ENCODE results near the gene FUOM. TPM values are rescaled to one million over a fixed set of nuclear protein-coding genes. Genes with fewer than 3 reads are reported as not detected.

FUOM gene
- total and polyA plus RNA-seq, 9 of the 15 experiments (the other 6 are each of a cell fraction or from before 2014, with no cell fraction given), result 1.8 to 96.1 (median 27.0) TPM

GRCh38 chr10:133356549-133357284 is 1.1 kb downstream of the FUOM start:
- ATAC-seq, result no peak
- no peaks in the 10 kb centered on the region for H4K20me1 ChIP-seq (replicated peaks; ENCODE audit: control insufficient read depth, insufficient read depth, low read length)
- H3K27ac ChIP-seq (ENCODE audit: extremely low read depth, low read depth, low read length), result peak overlapping the region; percentile 81
- no peaks in the 10 kb centered on the region for H3K9me3 ChIP-seq (replicated peaks; ENCODE audit: control insufficient read depth, insufficient read depth, low read depth, low read length)
- BruUV-seq (replicated peaks), result TSS peak; percentile 33
- whole genome bisulfite sequencing (ENCODE audit: insufficient coverage, low coverage, missing lambda C conversion rate), result 83% methylated on average over 1 of the region's 27 CpGs
- intact Hi-C loops (cut with micrococcal nuclease) (loop anchor here (5.0 kb wide), 1 partner anchor 36 kb away; the partner anchor contains the start of gene MTG1), in situ Hi-C loops (cut with MboI) (no loop called here)
- peaks cover 15 to 65% of the 10 kb centered on the region in 2 experiments for H3K4me1 ChIP-seq (replicated peaks in 1 of 2; ENCODE audit: control insufficient read depth in 2 of 2, insufficient read depth in 2 of 2, low read length in 2 of 2)
- ChIA-PET CTCF (ENCODE audit: low intra/inter-chr PET ratio) (no interaction called here), POLR2A (no interaction called here)
- no peak for DNase-seq (ENCODE audit: extremely low read depth in 1 of 4, low spot score in 3 of 4)
- H3K4me3 ChIP-seq, result peak overlapping the region; percentile 66
- peak overlapping the region; percentile 74 to 91 for H3K9ac ChIP-seq (ENCODE audit: insufficient read depth in 1 of 2, low read depth in 2 of 2, low read length in 2 of 2)
- peaks cover 12% of the 10 kb centered on the region for H3K79me2 ChIP-seq (ENCODE audit: control insufficient read depth, insufficient read depth, low read length)
- no peak for FAIRE-seq
- H3K27me3 ChIP-seq (ENCODE audit: control insufficient read depth in 2 of 2, insufficient read depth in 2 of 2, low read length in 2 of 2), result no peaks in the 10 kb centered on the region
- H3K4me2 ChIP-seq (ENCODE audit: insufficient read depth, low read length), result peak overlapping the region; percentile 74
- H3K9me1 ChIP-seq (ENCODE audit: control insufficient read depth, insufficient read depth, low read length), result no peaks in the 10 kb centered on the region
- peaks cover 13% of the 10 kb centered on the region; the same call in 1 of the 3 replicates for H3K36me3 ChIP-seq (ENCODE audit: control insufficient read depth, insufficient read depth, low read length)
- no peak overlapping the region for H2AFZ ChIP-seq (ENCODE audit: low read depth, low read length)
- TF ChIP-seq ZNF263 (CRISPR knock-in tag; IDR thresholded peaks at IDR 0.05; ENCODE audit: borderline replicate concordance) (peak; percentile 76), TRIM28 (IDR thresholded peaks at IDR 0.05) (no peak), ZBTB49 (CRISPR knock-in tag; IDR thresholded peaks at IDR 0.05; ENCODE audit: borderline replicate concordance) (no peak), PHB (CRISPR knock-in tag; IDR thresholded peaks at IDR 0.05) (no peak)

Measured in K562 (cell line).